ENCODE results near the gene KLHL17. TPM values are rescaled to one million over a fixed set of nuclear protein-coding genes. Genes with fewer than 3 reads are reported as not detected.
"Not testable (repeated sequence)": the region's sequence is repeated elsewhere in the genome, so short reads cannot be mapped to it uniquely, and the experiment has no call there.

Gene KLHL17
- total and polyA plus RNA-seq, 2 experiments from 2014 or later = 5.5 to 19.2 TPM

DNA sequence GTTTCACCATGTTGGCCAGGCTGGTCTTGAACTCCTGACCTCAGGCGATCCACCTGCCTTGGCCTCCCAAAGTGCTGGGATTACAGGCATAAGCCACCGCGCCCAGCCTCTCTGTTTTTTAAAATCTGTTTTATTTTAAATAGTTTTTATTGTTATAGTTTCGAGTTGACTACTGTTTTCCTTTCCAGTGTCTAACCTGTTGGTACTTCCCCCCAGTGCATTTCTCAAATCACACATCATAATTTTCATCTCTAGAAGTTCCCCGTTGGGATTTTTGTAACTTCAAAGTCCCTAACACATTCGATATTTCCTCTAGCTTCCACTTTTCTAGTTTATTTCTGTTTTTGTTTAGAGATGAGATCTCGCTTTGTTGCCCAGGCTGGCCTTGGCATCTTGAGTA lies 32.0 kb downstream of the KLHL17 start:
- Histone ChIP-seq H3K27me3 (replicated peaks; ENCODE audit: insufficient read depth) (peaks cover 4% of the 10 kb centered on the region), H3K27ac (no peak overlapping the region), H3K4me1 (ENCODE audit: insufficient read depth) (no peaks in the 10 kb centered on the region), H3K9me2 (ENCODE audit: insufficient read depth) (no peaks in the 10 kb centered on the region), H3F3A (ENCODE audit: insufficient read depth) (no peaks in the 10 kb centered on the region), H3K4me2 (ENCODE audit: unreplicated experiment) (no peak overlapping the region), H3K4me3 (no peak overlapping the region), H4K20me1 (ENCODE audit: insufficient read depth) (no peaks in the 10 kb centered on the region), H2AFZ (no peak overlapping the region), H3K9ac (no peak overlapping the region), H3K9me3 (ENCODE audit: low read depth) (no peaks in the 10 kb centered on the region), H3K36me3 (ENCODE audit: low read depth) (no peaks in the 10 kb centered on the region), H3K79me2 (ENCODE audit: insufficient read depth) (no peaks in the 10 kb centered on the region)
- in situ Hi-C loops (cut with MboI) = no loop called here
- DNase-seq = no peak
- 85 to 87% methylated on average over 7 of the region's 7 CpGs for WGBS, 2 experiments (ENCODE audit: low coverage in 1 of 2, low lambda C conversion rate in 2 of 2, missing lambda C conversion rate in 2 of 2)
- TF ChIP-seq EZH2 (IDR thresholded peaks at IDR 0.05; ENCODE audit: insufficient read depth, poor library complexity, severe bottlenecking) (no peak), EZH2phosphoT487 (IDR thresholded peaks at IDR 0.05; ENCODE audit: insufficient read depth, low read depth) (no peak)

DNA sequence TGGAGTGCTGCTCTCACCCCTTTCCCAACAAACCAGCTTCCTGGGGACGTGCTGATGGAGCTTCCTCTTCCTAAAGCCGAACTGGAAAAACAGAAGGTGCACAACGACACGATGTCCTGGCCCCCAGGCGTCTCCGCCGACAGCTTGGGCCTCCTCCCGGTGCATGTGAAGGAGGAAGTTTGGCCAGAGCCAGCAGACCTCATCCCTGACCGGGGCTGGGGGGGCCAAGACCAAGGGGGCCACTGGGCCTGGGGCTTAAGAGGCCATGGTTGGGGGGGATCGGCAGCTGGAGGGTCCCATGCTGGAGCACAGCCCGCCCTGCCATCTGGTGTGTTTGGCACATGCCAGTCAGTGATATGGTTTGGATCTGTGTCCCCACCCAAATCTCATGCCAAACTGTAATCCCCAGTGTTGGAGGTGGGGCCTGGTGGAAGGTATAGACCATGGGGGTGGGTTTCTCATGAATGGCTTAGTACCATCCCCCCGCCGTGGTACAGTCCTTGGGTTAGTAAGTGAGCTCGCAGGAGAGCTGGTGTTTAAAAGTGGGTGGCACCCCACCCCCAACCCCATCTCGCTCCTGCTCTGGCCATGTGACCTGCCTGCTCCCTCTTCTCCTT lies 33.1 kb downstream of the KLHL17 start:
- DNase-seq = no peak
- Histone ChIP-seq H3K27ac (no peak overlapping the region), H3K4me2 (ENCODE audit: unreplicated experiment) (no peak overlapping the region), H3K9me2 (ENCODE audit: insufficient read depth) (no peaks in the 10 kb centered on the region), H4K20me1 (ENCODE audit: insufficient read depth) (no peaks in the 10 kb centered on the region), H3K4me3 (no peak overlapping the region), H2AFZ (no peak overlapping the region), H3K9ac (no peak overlapping the region), H3K36me3 (ENCODE audit: low read depth) (no peaks in the 10 kb centered on the region), H3K9me3 (ENCODE audit: low read depth) (no peaks in the 10 kb centered on the region), H3K27me3 (replicated peaks; ENCODE audit: insufficient read depth) (peaks cover 6% of the 10 kb centered on the region), H3K79me2 (ENCODE audit: insufficient read depth) (no peaks in the 10 kb centered on the region), H3K4me1 (ENCODE audit: insufficient read depth) (no peaks in the 10 kb centered on the region), H3F3A (ENCODE audit: insufficient read depth) (no peaks in the 10 kb centered on the region)
- 81 to 86% methylated on average over 15 of the region's 15 CpGs for WGBS, 2 experiments (ENCODE audit: low coverage in 1 of 2, low lambda C conversion rate in 2 of 2, missing lambda C conversion rate in 2 of 2)
- TF ChIP-seq EZH2phosphoT487 (IDR thresholded peaks at IDR 0.05; ENCODE audit: insufficient read depth, low read depth) (no peak), EZH2 (IDR thresholded peaks at IDR 0.05; ENCODE audit: insufficient read depth, poor library complexity, severe bottlenecking) (no peak)
- in situ Hi-C loops (cut with MboI) = no loop called here

DNA sequence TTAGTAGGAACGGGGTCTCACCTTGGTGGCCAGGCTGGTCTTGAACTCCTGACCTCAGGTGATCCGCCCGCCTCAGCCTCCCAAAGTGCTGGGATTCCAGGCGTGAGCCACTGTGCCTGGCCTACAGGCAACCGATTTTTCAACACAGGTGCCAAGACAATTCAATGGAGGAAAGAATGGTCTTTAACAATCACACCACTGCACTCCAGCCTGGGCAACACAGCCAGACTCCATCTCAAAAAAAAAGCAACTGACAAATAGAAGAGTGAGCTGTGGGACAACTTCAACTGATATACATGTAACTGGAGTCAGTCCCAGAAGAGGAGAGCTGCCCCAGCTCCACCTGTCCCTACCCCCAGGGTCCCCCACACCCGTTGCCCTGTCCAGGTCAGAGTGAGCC lies 34.2 kb downstream of the KLHL17 start:
- H3K4me2 ChIP-seq (ENCODE audit: unreplicated experiment); H3K79me2 ChIP-seq (ENCODE audit: insufficient read depth); H3K27ac ChIP-seq; H3K27me3 ChIP-seq (replicated peaks; ENCODE audit: insufficient read depth); H4K20me1 ChIP-seq (ENCODE audit: insufficient read depth); H3K4me3 ChIP-seq; H3K4me1 ChIP-seq (ENCODE audit: insufficient read depth); H3K9me2 ChIP-seq (ENCODE audit: insufficient read depth); H3K36me3 ChIP-seq (ENCODE audit: low read depth); H3F3A ChIP-seq (ENCODE audit: insufficient read depth); DNase-seq; H2AFZ ChIP-seq; H3K9ac ChIP-seq; in situ Hi-C loops (cut with MboI); H3K9me3 ChIP-seq (ENCODE audit: low read depth): not testable (repeated sequence)
- WGBS, 2 experiments (ENCODE audit: low coverage in 1 of 2, low lambda C conversion rate in 2 of 2, missing lambda C conversion rate in 2 of 2) = 70 to 71% methylated on average over 6 of the region's 6 CpGs

GRCh38 chr1:995665-996633 lies 35.6 kb downstream of the KLHL17 start:
- Histone ChIP-seq H3K9me3 (ENCODE audit: low read depth) (no peaks in the 10 kb centered on the region), H3K4me2 (ENCODE audit: unreplicated experiment) (no peak overlapping the region), H3K36me3 (ENCODE audit: low read depth) (no peaks in the 10 kb centered on the region), H3K79me2 (ENCODE audit: insufficient read depth) (no peaks in the 10 kb centered on the region), H3K27ac (no peak overlapping the region), H3K4me1 (ENCODE audit: insufficient read depth) (no peaks in the 10 kb centered on the region), H3K9ac (no peak overlapping the region), H3K27me3 (replicated peaks; ENCODE audit: insufficient read depth) (peaks cover 6% of the 10 kb centered on the region; the same call in 1 of the 2 replicates), H4K20me1 (ENCODE audit: insufficient read depth) (no peaks in the 10 kb centered on the region), H3F3A (ENCODE audit: insufficient read depth) (no peaks in the 10 kb centered on the region), H3K9me2 (ENCODE audit: insufficient read depth) (no peaks in the 10 kb centered on the region), H2AFZ (no peak overlapping the region), H3K4me3 (no peak overlapping the region)
- DNase-seq = no peak
- in situ Hi-C loops (cut with MboI) = no loop called here
- TF ChIP-seq EZH2 (IDR thresholded peaks at IDR 0.05; ENCODE audit: insufficient read depth, poor library complexity, severe bottlenecking) (no peak), EZH2phosphoT487 (IDR thresholded peaks at IDR 0.05; ENCODE audit: insufficient read depth, low read depth) (no peak)
- 36 to 39% methylated on average over 21 to 30 of the region's 30 CpGs for WGBS, 2 experiments (ENCODE audit: low coverage in 1 of 2, low lambda C conversion rate in 2 of 2, missing lambda C conversion rate in 2 of 2)

Data from GM23248 (cell line).